Suppressor macrophage treated with lipopolysaccharide for 4 hours (primary cell): ENCODE measurements around the gene NCF4.
A peak's percentile ranks its signal among the peaks of the same experiment; 100 is the strongest.

Experiments
- DNase-seq: peaks from one replicate; pipeline ENCODE4 v3.0.0-alpha.2; 2020

The NCF4 gene

GRCh38 chr22:36860821-36861659 lies at the start of gene NCF4:
TSS of gene NCF4 (plus strand) at chr22:36861006. CDS start at chr22:36861172, 166 bp downstream.
- peak; percentile 95 for DNase-seq

DNA sequence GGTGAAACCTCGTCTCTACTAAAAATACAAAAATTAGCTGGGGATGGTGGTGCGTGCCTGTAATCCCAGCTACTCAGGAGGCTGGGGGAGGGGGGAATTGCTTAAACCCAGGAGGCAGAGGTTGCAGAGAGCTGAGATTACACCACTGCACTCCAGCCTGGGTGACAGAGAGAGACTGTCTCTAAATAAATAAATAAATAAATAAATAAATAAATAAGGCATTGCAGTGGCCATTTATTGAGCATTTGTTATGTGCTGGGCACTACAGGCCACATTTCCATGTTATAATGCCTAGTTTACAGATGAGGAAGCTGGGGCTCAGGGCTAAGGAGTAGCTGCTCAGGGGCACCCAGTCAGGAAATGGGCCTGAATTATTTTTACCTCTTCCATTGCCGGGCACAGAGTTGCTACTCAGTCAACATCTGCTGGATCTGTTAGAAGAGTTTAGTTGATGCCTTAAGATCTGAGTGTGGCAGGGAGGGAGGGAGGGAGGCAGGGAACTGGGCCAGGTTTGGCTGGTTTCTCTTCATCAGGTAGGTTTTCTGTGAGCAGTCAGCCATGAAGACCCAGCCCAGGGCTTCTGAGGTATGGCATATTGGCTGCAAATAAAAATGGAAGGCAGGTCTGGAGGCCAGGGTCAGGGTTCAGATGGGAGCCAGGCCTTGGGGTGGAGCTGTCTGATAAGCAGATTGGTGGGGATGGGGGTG lies 49.6 kb upstream of the NCF4 start:
- no peak for DNase-seq

- no peak for DNase-seq
Observed at GRCh38 chr22:36814801-36815200, 46.0 kb upstream of the NCF4 start.

GRCh38 chr22:36815558-36816338 lies 45.1 kb upstream of the NCF4 start:
- no peak for DNase-seq

DNA sequence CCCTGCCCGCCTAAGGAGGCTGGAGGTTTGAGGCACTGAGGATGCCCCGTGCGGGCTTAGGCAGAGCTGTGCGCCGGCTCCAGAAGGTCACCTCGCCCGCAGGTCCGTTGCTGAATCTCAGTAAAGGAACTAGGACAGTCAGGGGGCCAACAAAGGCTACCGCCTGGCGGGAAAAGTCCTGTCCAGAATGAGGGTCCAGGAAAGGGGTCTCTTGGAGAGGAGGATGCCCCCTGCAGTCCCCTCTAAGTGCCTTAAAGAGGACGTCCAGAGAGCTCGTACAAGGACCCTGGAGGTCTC lies 44.5 kb upstream of the NCF4 start:
- peak; percentile 10 for DNase-seq

- DNase-seq, result peak; percentile 65
Observed at GRCh38 chr22:36816636-36817524, 43.9 kb upstream of the NCF4 start, which contains the start of gene PVALB. TSS of gene PVALB (minus strand) at chr22:36817035. CDS start at chr22:36817005, 30 bp downstream.

DNA sequence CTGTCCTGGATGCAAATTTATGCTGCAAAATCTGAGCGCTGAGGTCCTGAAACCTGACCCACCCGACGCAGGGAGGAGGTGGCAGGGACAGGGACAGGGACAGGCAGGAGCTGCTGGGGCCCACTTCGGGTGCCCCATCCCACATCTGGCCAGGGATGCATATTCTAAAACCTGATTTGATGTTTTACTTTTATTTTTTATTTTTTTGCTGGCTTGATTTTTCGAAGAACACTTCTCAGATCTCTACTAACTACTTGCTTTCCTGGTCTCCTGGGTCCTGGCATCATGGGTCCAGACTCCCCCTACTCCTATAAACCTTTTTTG lies 43.3 kb upstream of the NCF4 start:
- DNase-seq, result no peak

GRCh38 chr22:36818010-36818642 lies 42.7 kb upstream of the NCF4 start:
- no peak for DNase-seq

DNA sequence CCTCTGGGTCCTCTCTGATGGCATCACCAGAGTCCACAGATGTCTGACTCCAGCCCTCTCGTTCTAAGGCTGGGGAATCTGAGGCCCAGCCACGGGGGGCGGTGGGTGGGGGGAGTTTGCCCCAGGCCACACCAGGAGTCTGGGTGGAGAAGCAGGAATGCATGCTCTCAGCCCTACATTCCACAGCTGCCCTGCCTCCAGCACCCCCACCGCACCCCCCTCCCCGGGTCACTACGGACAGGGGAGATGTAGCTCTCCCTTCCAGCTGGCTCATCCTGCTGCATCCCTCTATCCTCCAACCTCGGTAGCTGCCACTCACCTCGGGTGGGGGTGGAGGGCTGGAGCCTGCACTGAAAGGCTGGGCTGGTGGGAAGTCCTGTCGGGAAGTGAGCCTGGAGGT lies 41.7 kb upstream of the NCF4 start:
- DNase-seq, result no peak

GRCh38 chr22:36822581-36822980 lies 38.2 kb upstream of the NCF4 start:
- DNase-seq, result no peak

DNA sequence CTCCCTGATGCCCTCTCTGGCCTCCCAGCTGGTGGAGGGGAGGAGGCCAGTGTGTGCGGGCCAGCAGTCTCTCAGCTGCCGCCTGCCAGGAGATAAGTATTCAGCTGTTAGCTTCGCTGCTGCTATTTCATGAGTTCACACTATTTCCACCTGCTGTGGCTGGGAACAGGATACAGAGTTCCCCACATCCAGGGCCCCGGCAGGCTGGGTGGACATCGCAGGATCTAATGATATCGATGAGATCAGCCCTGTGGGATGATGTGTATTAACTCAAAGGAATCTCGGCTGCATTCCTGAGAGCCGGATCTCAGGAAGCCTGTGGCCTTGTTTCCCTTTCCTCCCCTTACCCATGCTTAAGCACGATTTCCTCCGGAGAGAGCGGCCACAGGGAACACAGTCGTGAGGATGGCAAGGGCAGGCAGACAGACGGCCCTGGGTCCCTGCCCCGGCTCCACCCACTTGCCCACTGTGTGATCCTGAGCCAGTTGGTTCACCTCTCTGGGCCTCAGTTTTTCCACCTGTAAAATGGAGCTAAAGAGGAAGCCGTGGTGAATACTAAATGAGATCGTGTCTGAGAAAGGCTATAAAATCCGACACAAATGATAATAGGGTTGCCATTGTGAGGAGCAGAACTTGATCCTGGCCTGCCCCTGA lies 37.5 kb upstream of the NCF4 start:
- no peak for DNase-seq

DNA sequence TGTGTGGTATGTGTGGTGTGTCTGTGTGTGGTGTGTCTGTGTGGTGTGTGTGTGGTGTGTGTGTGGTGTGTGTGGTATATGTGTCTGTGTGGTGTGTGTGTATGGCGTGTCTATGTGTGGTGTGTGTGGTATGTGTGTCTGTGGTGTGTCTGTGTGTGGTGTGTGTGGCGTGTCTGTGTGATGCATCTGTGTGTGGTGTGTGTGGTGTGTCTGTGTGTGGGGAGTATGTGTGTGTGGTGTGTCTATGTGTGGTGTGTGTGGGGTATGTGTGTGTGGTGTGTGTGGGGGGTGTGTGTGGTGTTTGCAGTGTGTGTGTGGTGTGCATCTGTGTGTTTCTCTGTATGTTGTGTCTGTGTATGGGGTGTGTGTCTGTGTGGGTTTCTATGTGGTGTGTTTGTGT lies 36.2 kb upstream of the NCF4 start:
- no peak for DNase-seq

DNA sequence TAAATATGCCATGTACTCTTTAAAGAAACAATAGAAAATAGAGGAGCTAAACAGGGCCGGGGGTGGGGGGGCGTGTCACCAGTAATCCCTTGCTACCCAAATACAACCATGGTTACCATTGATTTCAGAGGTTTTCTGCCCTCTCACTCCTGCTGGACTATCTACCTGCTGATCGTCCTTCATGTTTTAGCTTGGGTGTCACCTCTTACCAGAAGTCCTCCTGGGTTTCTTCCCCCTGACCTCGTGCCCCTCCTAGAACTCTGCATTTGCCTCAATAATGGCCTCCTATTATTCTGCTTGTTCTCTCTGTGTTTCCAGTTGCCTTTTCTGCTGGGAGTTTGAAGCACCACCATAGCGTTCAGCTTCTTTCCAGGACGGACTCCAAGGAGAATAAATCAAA lies 34.5 kb upstream of the NCF4 start:
- no peak for DNase-seq

- no peak for DNase-seq
Observed at GRCh38 chr22:36828815-36829214, 32.0 kb upstream of the NCF4 start.

GRCh38 chr22:36829370-36830002 lies 31.3 kb upstream of the NCF4 start:
- no peak for DNase-seq

DNA sequence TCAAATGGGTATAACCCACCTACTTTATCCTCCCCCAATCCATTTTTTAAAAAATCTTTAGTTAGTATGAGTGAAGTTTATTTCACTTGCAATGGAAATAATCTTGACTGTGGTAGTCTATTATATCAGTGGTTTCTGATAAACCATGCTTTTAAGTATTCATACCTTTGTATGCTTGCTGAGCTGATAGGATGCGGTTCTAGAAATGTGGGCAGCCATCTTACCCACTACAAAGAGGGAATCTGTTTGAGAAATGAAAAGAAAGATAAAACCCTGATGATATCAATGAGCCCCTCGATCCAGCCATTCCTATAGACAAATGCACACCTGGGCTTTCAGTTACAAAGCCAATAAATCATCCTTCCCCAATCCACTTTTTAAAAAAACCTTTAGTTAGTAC lies 30.2 kb upstream of the NCF4 start:
- DNase-seq, result no peak

DNA sequence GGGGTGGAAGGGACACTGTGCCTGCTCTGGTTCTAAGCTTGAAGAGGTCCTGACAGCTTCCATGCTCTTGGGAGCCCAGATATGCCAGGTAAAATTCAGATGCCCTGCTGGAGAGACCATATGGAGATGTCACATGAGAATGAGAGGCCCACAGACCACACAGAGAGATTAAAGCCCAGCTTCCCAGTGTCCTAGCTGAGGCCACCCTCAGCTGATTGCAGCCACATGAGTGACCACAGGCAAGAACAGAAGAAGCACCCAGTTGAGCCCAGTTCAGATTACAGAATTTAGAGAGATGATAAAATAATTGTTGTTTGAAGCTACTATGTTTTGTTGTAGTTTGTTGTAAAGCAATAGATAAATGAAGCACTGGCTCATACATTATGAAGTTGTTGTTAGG lies 29.6 kb upstream of the NCF4 start:
- peak; percentile 26 for DNase-seq

DNA sequence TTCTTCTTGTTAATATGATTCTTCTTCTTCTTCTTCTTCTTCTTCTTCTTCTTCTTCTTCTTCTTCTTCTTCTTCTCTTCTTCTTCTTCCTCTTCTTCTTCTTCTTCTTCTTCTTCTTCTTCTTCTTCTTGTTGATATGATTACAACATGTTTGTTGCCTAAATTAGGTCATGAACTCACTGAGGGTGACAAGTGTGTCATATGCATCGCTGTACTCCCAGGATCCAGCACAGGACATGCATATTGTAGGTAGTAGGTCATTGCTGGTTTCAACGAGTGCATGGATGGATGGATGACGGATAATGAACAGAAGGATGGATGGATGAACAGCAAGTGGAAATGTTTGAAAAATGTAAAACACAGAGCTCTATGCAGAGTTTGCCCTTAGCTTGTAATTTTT lies 29.1 kb upstream of the NCF4 start:
- peak; percentile 47 for DNase-seq

- peak; percentile 63 for DNase-seq
Observed at GRCh38 chr22:36833073-36833472, 27.7 kb upstream of the NCF4 start.

GRCh38 chr22:36835903-36836302 lies 24.9 kb upstream of the NCF4 start:
- no peak for DNase-seq
